GM18520 (cell line): ENCODE results near the gene DOCK10.
"Not testable (repeated sequence)": the region's sequence is repeated elsewhere in the genome, so short reads cannot be mapped to it uniquely, and the experiment has no call there.

Source experiments
- ATAC-seq: cut with Tn5 transposase; IDR thresholded peaks from one replicate; pipeline ENCODE4 v1.9.1; 2021; ENCODE audit not compliant: unreplicated experiment

The DOCK10 gene

GRCh38 chr2:224951723-224952481, 90.4 kb downstream of the DOCK10 start:
- ATAC-seq: no peak

GRCh38 chr2:224948859-224949258, 93.4 kb downstream of the DOCK10 start:
- ATAC-seq: no peak

- ATAC-seq: no peak
These were observed 94.3 kb downstream of the DOCK10 start for GRCh38 chr2:224948005-224948404.

- ATAC-seq: no peak
These were observed 94.7 kb downstream of the DOCK10 start for GRCh38 chr2:224947566-224947965.

GRCh38 chr2:224946895-224947294, 95.4 kb downstream of the DOCK10 start:
- ATAC-seq: peak; percentile 67

GRCh38 chr2:224944707-224945547, 97.3 kb downstream of the DOCK10 start:
- no peak for ATAC-seq

- not testable (repeated sequence) for ATAC-seq
These were observed 98.6 kb downstream of the DOCK10 start for GRCh38 chr2:224943601-224944041.

- ATAC-seq: no peak
These were observed 100.3 kb downstream of the DOCK10 start for GRCh38 chr2:224941960-224942359.

GRCh38 chr2:224940618-224941017, 101.7 kb downstream of the DOCK10 start:
- no peak for ATAC-seq

- ATAC-seq: no peak
These were observed 103.6 kb downstream of the DOCK10 start for GRCh38 chr2:224938651-224939182.

GRCh38 chr2:224937887-224938286, 104.4 kb downstream of the DOCK10 start:
- peak; percentile 85 for ATAC-seq

- no peak for ATAC-seq
These were observed 107.6 kb downstream of the DOCK10 start for GRCh38 chr2:224934526-224935188.

GRCh38 chr2:224933431-224933830, 108.8 kb downstream of the DOCK10 start:
- no peak for ATAC-seq

- no peak for ATAC-seq
These were observed 109.7 kb downstream of the DOCK10 start for GRCh38 chr2:224932522-224932921.

GRCh38 chr2:224931956-224932355, 110.3 kb downstream of the DOCK10 start:
- no peak for ATAC-seq

- no peak for ATAC-seq
These were observed 111.3 kb downstream of the DOCK10 start for GRCh38 chr2:224930990-224931389.

- no peak for ATAC-seq
These were observed 112.1 kb downstream of the DOCK10 start for GRCh38 chr2:224930124-224930523.

GRCh38 chr2:224929512-224929911, 112.8 kb downstream of the DOCK10 start:
- no peak for ATAC-seq

GRCh38 chr2:224927646-224928173, 114.6 kb downstream of the DOCK10 start:
- ATAC-seq: no peak

- ATAC-seq: no peak
These were observed 115.3 kb downstream of the DOCK10 start for GRCh38 chr2:224927011-224927410.

GRCh38 chr2:224925810-224926100, 116.5 kb downstream of the DOCK10 start:
- peak; percentile 38 for ATAC-seq
